Type B pancreatic cell (in vitro differentiated cells): ENCODE results near the gene MPP2. TPM values are rescaled to one million over a fixed set of nuclear protein-coding genes. Genes with fewer than 3 reads are reported as not detected.
A peak's percentile ranks its signal among the peaks of the same experiment; 100 is the strongest.

Experiments
- DNase-seq: peaks from one replicate; pipeline ENCODE4 v3.0.0; 2021; ENCODE audit warnings: mixed read lengths; ENCODE audit not compliant: unreplicated experiment; ENCODE audit errors: extremely low spot score
- H3K27ac Mint-ChIP-seq: 2 replicates; pipeline ENCODE4 v1.8.0; 2021; ENCODE audit warnings: mild to moderate bottlenecking, mixed read lengths
- H3K27me3 Mint-ChIP-seq: 2 replicates; pipeline ENCODE4 v1.8.0; 2021; ENCODE audit warnings: mixed read lengths
- H3K36me3 Mint-ChIP-seq: 2 replicates; pipeline ENCODE4 v1.8.0; 2021; ENCODE audit warnings: mixed read lengths
- H3K4me1 Mint-ChIP-seq: one replicate; pipeline ENCODE4 v1.8.0; 2021; ENCODE audit warnings: mixed read lengths; ENCODE audit not compliant: unreplicated experiment
- H3K4me3 Mint-ChIP-seq: 2 replicates; pipeline ENCODE4 v1.8.0; 2021; ENCODE audit warnings: mild to moderate bottlenecking, mixed read lengths
- H3K9me3 Mint-ChIP-seq: 2 replicates; pipeline ENCODE4 v1.8.0; 2021; ENCODE audit warnings: mixed read lengths
- CTCF ChIP-seq: fragments of 200-600 bp; sonication (generic); conservative IDR thresholded peaks from 2 replicates; pipeline ENCODE4 v1.5.0; 2021; ENCODE audit warnings: antibody characterized with exemption, mild to moderate bottlenecking
- total RNA-seq: library from RNA; stranded (reverse); gene quantifications from 2 replicates; pipeline ENCODE4 v1.2.1, GENCODE V29; 2021; ENCODE audit warnings: low replicate concordance

The MPP2 gene
- total RNA-seq, 1 donor from 2014 or later: 18.5 TPM

GRCh38 chr17:43852571-43852970 lies 54.8 kb downstream of the MPP2 start:
- Mint-ChIP-seq H3K9me3 (no peaks in the 10 kb centered on the region), H3K27ac (no peak overlapping the region), H3K36me3 (no peaks in the 10 kb centered on the region), H3K4me1 (no peaks in the 10 kb centered on the region), H3K4me3 (no peak overlapping the region), H3K27me3 (peaks cover 18% of the 10 kb centered on the region)
- no peak for TF ChIP-seq CTCF
- DNase-seq: no peak

GRCh38 chr17:43849116-43849515 lies 58.2 kb downstream of the MPP2 start:
- Mint-ChIP-seq H3K27me3 (peaks cover 14% of the 10 kb centered on the region), H3K9me3 (no peaks in the 10 kb centered on the region), H3K4me1 (peaks cover 8% of the 10 kb centered on the region), H3K36me3 (no peaks in the 10 kb centered on the region), H3K4me3 (no peak overlapping the region), H3K27ac (no peak overlapping the region)
- no peak for DNase-seq
- TF ChIP-seq CTCF: no peak

- no peak for TF ChIP-seq CTCF
- Mint-ChIP-seq H3K27ac (no peak overlapping the region), H3K9me3 (no peaks in the 10 kb centered on the region), H3K4me3 (no peak overlapping the region), H3K27me3 (peaks cover 13% of the 10 kb centered on the region), H3K4me1 (peaks cover 8% of the 10 kb centered on the region), H3K36me3 (no peaks in the 10 kb centered on the region)
- DNase-seq: no peak
Observed at GRCh38 chr17:43848601-43849000, 58.7 kb downstream of the MPP2 start.

- H3K27me3 Mint-ChIP-seq: peaks cover 10% of the 10 kb centered on the region
- H3K27ac Mint-ChIP-seq: no peak within 1 kb of the TSS
- no peak for DNase-seq
- H3K4me1 Mint-ChIP-seq: peaks cover 13% of the 10 kb centered on the region
- no peaks in the 10 kb centered on the region for H3K9me3 Mint-ChIP-seq
- no peak for TF ChIP-seq CTCF
- H3K4me3 Mint-ChIP-seq: no peak within 1 kb of the TSS
- H3K36me3 Mint-ChIP-seq: no peaks in the 10 kb centered on the region
Observed at GRCh38 chr17:43846963-43847371, 60.4 kb downstream of the MPP2 start, which contains the start of gene CD300LG. CD300LG (plus strand) TSS chr17:43847176; CDS start chr17:43847217, 41 bp downstream.

GRCh38 chr17:43846221-43846712 lies 61.1 kb downstream of the MPP2 start:
- Mint-ChIP-seq H3K27ac (no peak overlapping the region), H3K27me3 (peaks cover 6% of the 10 kb centered on the region), H3K36me3 (no peaks in the 10 kb centered on the region), H3K4me3 (no peak overlapping the region), H3K9me3 (no peaks in the 10 kb centered on the region), H3K4me1 (peaks cover 13% of the 10 kb centered on the region)
- peak; percentile 94 for TF ChIP-seq CTCF
- peak; percentile 86 for DNase-seq

- peaks cover 6% of the 10 kb centered on the region for H3K27me3 Mint-ChIP-seq
- H3K27ac Mint-ChIP-seq: no peak overlapping the region
- H3K4me3 Mint-ChIP-seq: no peak overlapping the region
- DNase-seq: no peak
- H3K4me1 Mint-ChIP-seq: peaks cover 13% of the 10 kb centered on the region
- no peaks in the 10 kb centered on the region for H3K9me3 Mint-ChIP-seq
- no peaks in the 10 kb centered on the region for H3K36me3 Mint-ChIP-seq
- no peak for TF ChIP-seq CTCF
Observed at GRCh38 chr17:43845766-43846165, 61.6 kb downstream of the MPP2 start.
